GM12892 (cell line): Measurements from ENCODE around the gene CDH4.

Source experiments
- POLR2A ChIP-seq: IDR thresholded peaks from 2 replicates; pipeline ENCODE4 v1.6.1; 2011; ENCODE audit warnings: low read depth, low read length, control low read depth
- POLR2AphosphoS5 ChIP-seq: IDR thresholded peaks from 2 replicates; pipeline ENCODE4 v1.6.1; 2011; ENCODE audit warnings: low read depth, low read length, control low read depth
- TAF1 ChIP-seq: IDR thresholded peaks from 2 replicates; pipeline ENCODE4 v1.6.1; 2011; ENCODE audit warnings: low read depth, mild to moderate bottlenecking, control low read depth, low read length, borderline replicate concordance

GRCh38 chr20:61512475-61512874, 260.4 kb downstream of the CDH4 start:
- TF ChIP-seq POLR2A (no peak), POLR2AphosphoS5 (no peak), TAF1 (no peak)
